ENCODE measurements around the gene KIF6.
"Not testable (repeated sequence)": the region's sequence is repeated elsewhere in the genome, so short reads cannot be mapped to it uniquely, and the experiment has no call there.

KIF6 gene

GRCh38 chr6:39515006-39515405 lies 210.2 kb downstream of the KIF6 start:
- Histone ChIP-seq H3K9me2 (replicated peaks; ENCODE audit: insufficient read depth, low read length) (no peaks in the 10 kb centered on the region), H3K4me3 (ENCODE audit: insufficient read depth, low read length, poor library complexity, severe bottlenecking) (no peak overlapping the region), H3K27me3 (ENCODE audit: low read length) (0 out of 2 replicates have a peak, but pooled peaks cover 5% of the 10 kb centered on the region), H3K79me2 (ENCODE audit: insufficient read depth, low read length) (no peaks in the 10 kb centered on the region), H4K20me1 (ENCODE audit: low read depth, low read length) (no peaks in the 10 kb centered on the region), H3K4me2 (ENCODE audit: low read depth, low read length, poor library complexity, severe bottlenecking) (no peak overlapping the region), H3K9ac (ENCODE audit: low read length) (no peak overlapping the region), H2AFZ (ENCODE audit: low read depth, low read length, severe bottlenecking) (no peak overlapping the region), H3F3A (ENCODE audit: insufficient read depth) (no peaks in the 10 kb centered on the region), H3K9me3 (ENCODE audit: insufficient read depth, low read length) (no peaks in the 10 kb centered on the region), H3K27ac (ENCODE audit: low read depth, low read length) (no peak overlapping the region), H3K36me3 (ENCODE audit: low read length) (no peaks in the 10 kb centered on the region)
- TF ChIP-seq EZH2phosphoT487 (conservative IDR thresholded peaks at IDR 0.05; ENCODE audit: low read length) (no peak), CTCF (IDR thresholded peaks at IDR 0.05; ENCODE audit: insufficient read depth, low read length, poor library complexity, severe bottlenecking) (no peak)

GRCh38 chr6:39509831-39510230 lies 215.4 kb downstream of the KIF6 start:
- H2AFZ ChIP-seq (ENCODE audit: low read depth, low read length, severe bottlenecking); H3K9ac ChIP-seq (ENCODE audit: low read length); H3K27me3 ChIP-seq (ENCODE audit: low read length); H3F3A ChIP-seq (ENCODE audit: insufficient read depth); H3K4me2 ChIP-seq (ENCODE audit: low read depth, low read length, poor library complexity, severe bottlenecking); H3K27ac ChIP-seq (ENCODE audit: low read depth, low read length); H3K36me3 ChIP-seq (ENCODE audit: low read length); H3K9me2 ChIP-seq (replicated peaks; ENCODE audit: insufficient read depth, low read length); H4K20me1 ChIP-seq (ENCODE audit: low read depth, low read length); H3K4me3 ChIP-seq (ENCODE audit: insufficient read depth, low read length, poor library complexity, severe bottlenecking); H3K79me2 ChIP-seq (ENCODE audit: insufficient read depth, low read length); H3K9me3 ChIP-seq (ENCODE audit: insufficient read depth, low read length): not testable (repeated sequence)

- no peak for TF ChIP-seq CTCF (IDR thresholded peaks at IDR 0.05; ENCODE audit: insufficient read depth, low read length, poor library complexity, severe bottlenecking)
- no peak for TF ChIP-seq EZH2phosphoT487 (conservative IDR thresholded peaks at IDR 0.05; ENCODE audit: low read length)
- Histone ChIP-seq H3K9me3 (ENCODE audit: insufficient read depth, low read length) (no peaks in the 10 kb centered on the region), H2AFZ (ENCODE audit: low read depth, low read length, severe bottlenecking) (no peak overlapping the region), H4K20me1 (ENCODE audit: low read depth, low read length) (no peaks in the 10 kb centered on the region), H3K27ac (ENCODE audit: low read depth, low read length) (no peak overlapping the region), H3K27me3 (ENCODE audit: low read length) (0 out of 2 replicates have a peak, but pooled peaks cover 4% of the 10 kb centered on the region), H3K4me2 (ENCODE audit: low read depth, low read length, poor library complexity, severe bottlenecking) (no peak overlapping the region), H3K9ac (ENCODE audit: low read length) (no peak overlapping the region), H3K36me3 (ENCODE audit: low read length) (no peaks in the 10 kb centered on the region), H3K79me2 (ENCODE audit: insufficient read depth, low read length) (no peaks in the 10 kb centered on the region), H3K4me3 (ENCODE audit: insufficient read depth, low read length, poor library complexity, severe bottlenecking) (no peak overlapping the region), H3K9me2 (replicated peaks; ENCODE audit: insufficient read depth, low read length) (no peaks in the 10 kb centered on the region), H3F3A (ENCODE audit: insufficient read depth) (no peaks in the 10 kb centered on the region)
These were observed 216.7 kb downstream of the KIF6 start for GRCh38 chr6:39508515-39508914.

- no peak overlapping the region for H3K4me3 ChIP-seq (ENCODE audit: insufficient read depth, low read length, poor library complexity, severe bottlenecking)
- no peak overlapping the region for H2AFZ ChIP-seq (ENCODE audit: low read depth, low read length, severe bottlenecking)
- no peaks in the 10 kb centered on the region for H3K9me2 ChIP-seq (replicated peaks; ENCODE audit: insufficient read depth, low read length)
- H3K9ac ChIP-seq (ENCODE audit: low read length), result no peak overlapping the region
- no peaks in the 10 kb centered on the region for H3K9me3 ChIP-seq (ENCODE audit: insufficient read depth, low read length)
- no peaks in the 10 kb centered on the region for H3K27me3 ChIP-seq (ENCODE audit: low read length)
- no peaks in the 10 kb centered on the region for H3F3A ChIP-seq (ENCODE audit: insufficient read depth)
- H3K27ac ChIP-seq (ENCODE audit: low read depth, low read length), result no peak overlapping the region
- TF ChIP-seq CTCF (IDR thresholded peaks at IDR 0.05; ENCODE audit: insufficient read depth, low read length, poor library complexity, severe bottlenecking) (no peak), EZH2phosphoT487 (conservative IDR thresholded peaks at IDR 0.05; ENCODE audit: low read length) (no peak)
- no peak overlapping the region for H3K4me2 ChIP-seq (ENCODE audit: low read depth, low read length, poor library complexity, severe bottlenecking)
- H3K36me3 ChIP-seq (ENCODE audit: low read length), result no peaks in the 10 kb centered on the region
- H3K79me2 ChIP-seq (ENCODE audit: insufficient read depth, low read length), result no peaks in the 10 kb centered on the region
- H4K20me1 ChIP-seq (ENCODE audit: low read depth, low read length), result no peaks in the 10 kb centered on the region
These were observed 217.7 kb downstream of the KIF6 start for GRCh38 chr6:39507331-39507998.

GRCh38 chr6:39502362-39502955 lies 222.7 kb downstream of the KIF6 start:
- H3K27ac ChIP-seq (ENCODE audit: low read depth, low read length); H3K9me3 ChIP-seq (ENCODE audit: insufficient read depth, low read length); H3F3A ChIP-seq (ENCODE audit: insufficient read depth); H3K27me3 ChIP-seq (ENCODE audit: low read length); H2AFZ ChIP-seq (ENCODE audit: low read depth, low read length, severe bottlenecking); H4K20me1 ChIP-seq (ENCODE audit: low read depth, low read length); H3K36me3 ChIP-seq (ENCODE audit: low read length); H3K79me2 ChIP-seq (ENCODE audit: insufficient read depth, low read length); H3K9ac ChIP-seq (ENCODE audit: low read length); H3K4me2 ChIP-seq (ENCODE audit: low read depth, low read length, poor library complexity, severe bottlenecking); H3K4me3 ChIP-seq (ENCODE audit: insufficient read depth, low read length, poor library complexity, severe bottlenecking); H3K9me2 ChIP-seq (replicated peaks; ENCODE audit: insufficient read depth, low read length): not testable (repeated sequence)
